ENCODE data around the gene SYNJ1. TPM values are rescaled to one million over a fixed set of nuclear protein-coding genes. Genes with fewer than 3 reads are reported as not detected.
"Not testable (repeated sequence)": the region's sequence is repeated elsewhere in the genome, so short reads cannot be mapped to it uniquely, and the experiment has no call there.

The SYNJ1 gene
- total and polyA plus RNA-seq, 4 donors = 8.0 to 27.4 (median 13.8) TPM

DNA sequence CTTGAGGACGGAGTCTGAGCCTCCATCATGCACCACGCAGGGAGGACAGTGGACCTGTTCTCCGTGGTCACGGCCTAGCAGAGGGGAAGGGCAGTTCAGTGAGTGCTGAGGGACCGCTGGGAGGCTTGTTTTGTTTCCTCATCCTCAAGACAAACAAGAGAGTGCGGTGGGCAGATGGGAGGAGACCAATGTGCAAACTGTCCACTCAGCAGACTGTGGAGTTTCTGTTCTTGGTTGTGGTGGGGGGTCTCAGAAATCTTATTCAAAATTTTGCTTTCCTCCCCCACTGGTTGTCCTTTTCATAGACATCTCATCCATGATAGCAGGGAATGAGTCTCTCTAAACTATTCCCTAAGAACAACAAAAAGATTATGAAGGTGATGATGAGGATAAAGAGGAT, 109.6 kb downstream of the SYNJ1 start:
- intact Hi-C loops (cut with DNase I); H3K4me1 ChIP-seq (ENCODE audit: control insufficient read depth in 1 of 2, insufficient read depth in 2 of 2, low read length in 2 of 2); H3K27ac ChIP-seq (ENCODE audit: low read depth in 1 of 2, low read length in 2 of 2); ATAC-seq (ENCODE audit: low FRiP score); H3K4me3 ChIP-seq (ENCODE audit: low read length in 2 of 2); H3K36me3 ChIP-seq (ENCODE audit: control insufficient read depth in 1 of 2, insufficient read depth in 2 of 2, low read length in 1 of 2); H3K27me3 ChIP-seq (ENCODE audit: control insufficient read depth in 1 of 2, insufficient read depth in 2 of 2, low read length in 1 of 2); H3K9me3 ChIP-seq (ENCODE audit: control insufficient read depth, low read length); DNase-seq: not testable (repeated sequence)
- 66% methylated on average over 6 of the region's 6 CpGs for WGBS, 2 donors

DNA sequence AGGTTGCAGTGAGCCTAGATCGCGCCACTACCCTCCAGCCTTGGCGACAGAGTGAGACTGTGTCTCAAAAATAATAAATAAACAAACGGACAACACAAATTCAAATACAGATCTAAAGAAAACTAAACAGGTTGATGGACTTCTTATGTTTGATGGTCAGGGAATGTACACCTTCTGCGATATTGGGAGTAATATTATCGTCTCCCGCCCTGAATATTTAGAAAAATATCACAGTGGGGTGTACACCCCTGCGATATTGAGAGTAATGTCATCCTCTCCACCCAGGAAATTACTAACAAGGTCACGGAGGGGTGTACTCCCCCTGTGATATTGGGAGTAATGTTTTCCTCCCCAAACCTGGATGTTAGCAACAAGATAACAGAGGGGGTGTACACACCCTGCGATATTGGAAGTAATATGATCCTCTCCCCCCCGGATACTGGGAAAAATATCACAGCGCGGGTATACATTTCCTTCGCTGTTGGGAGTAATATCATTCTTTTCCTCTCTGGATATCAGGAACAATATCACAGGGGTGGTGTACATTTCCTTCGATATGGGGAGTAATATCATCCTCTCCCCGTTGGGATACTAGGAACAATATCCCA, 114.3 kb downstream of the SYNJ1 start:
- H3K36me3 ChIP-seq (ENCODE audit: control insufficient read depth in 1 of 2, insufficient read depth in 2 of 2, low read length in 1 of 2) = no peaks in the 10 kb centered on the region
- H3K4me3 ChIP-seq (ENCODE audit: low read length in 2 of 2) = peak overlapping the region in 1 of 2 donors; percentile 88
- H3K4me1 ChIP-seq (ENCODE audit: control insufficient read depth in 1 of 2, insufficient read depth in 2 of 2, low read length in 2 of 2) = no peaks in the 10 kb centered on the region
- no peak for ATAC-seq (ENCODE audit: low FRiP score)
- H3K27ac ChIP-seq (ENCODE audit: low read depth in 1 of 2, low read length in 2 of 2) = peak overlapping the region in 1 of 2 donors; percentile 48
- WGBS, 2 donors = 71 to 75% methylated on average over 16 of the region's 16 CpGs
- H3K27me3 ChIP-seq (ENCODE audit: control insufficient read depth in 1 of 2, insufficient read depth in 2 of 2, low read length in 1 of 2) = no peaks in the 10 kb centered on the region
- intact Hi-C loops (cut with DNase I) = no loop called here
- no peak for DNase-seq
- no peaks in the 10 kb centered on the region for H3K9me3 ChIP-seq (ENCODE audit: control insufficient read depth, low read length)

DNA sequence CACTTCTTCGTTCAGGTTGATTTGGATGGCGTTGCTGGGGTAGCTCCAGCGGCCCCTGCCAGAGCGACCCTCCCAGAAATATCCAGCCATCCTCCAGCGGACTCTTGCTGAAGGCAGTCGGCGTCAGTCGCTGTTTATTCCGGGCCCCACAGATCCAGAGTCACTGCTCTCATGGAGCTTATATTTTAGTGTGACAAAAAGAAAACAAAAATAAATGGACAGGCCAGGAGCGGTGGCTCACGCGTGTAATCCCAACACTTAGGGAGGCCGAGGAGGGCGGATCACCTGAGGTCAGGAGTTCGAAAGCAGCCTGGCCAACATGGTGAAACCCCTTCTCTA, 114.8 kb downstream of the SYNJ1 start:
- no peaks in the 10 kb centered on the region for H3K4me1 ChIP-seq (ENCODE audit: control insufficient read depth in 1 of 2, insufficient read depth in 2 of 2, low read length in 2 of 2)
- DNase-seq = no peak
- peak overlapping the region; percentile 1 to 88 for H3K4me3 ChIP-seq (ENCODE audit: low read length in 2 of 2)
- peak; percentile 25 for ATAC-seq (ENCODE audit: low FRiP score)
- H3K27ac ChIP-seq (ENCODE audit: low read depth in 1 of 2, low read length in 2 of 2) = peak overlapping the region; percentile 7 to 48
- WGBS, 2 donors = 3% methylated on average over 15 of the region's 15 CpGs
- H3K9me3 ChIP-seq (ENCODE audit: control insufficient read depth, low read length) = no peaks in the 10 kb centered on the region
- no peaks in the 10 kb centered on the region for H3K36me3 ChIP-seq (ENCODE audit: control insufficient read depth in 1 of 2, insufficient read depth in 2 of 2, low read length in 1 of 2)
- no peaks in the 10 kb centered on the region for H3K27me3 ChIP-seq (ENCODE audit: control insufficient read depth in 1 of 2, insufficient read depth in 2 of 2, low read length in 1 of 2)
- intact Hi-C loops (cut with DNase I) = no loop called here

DNA sequence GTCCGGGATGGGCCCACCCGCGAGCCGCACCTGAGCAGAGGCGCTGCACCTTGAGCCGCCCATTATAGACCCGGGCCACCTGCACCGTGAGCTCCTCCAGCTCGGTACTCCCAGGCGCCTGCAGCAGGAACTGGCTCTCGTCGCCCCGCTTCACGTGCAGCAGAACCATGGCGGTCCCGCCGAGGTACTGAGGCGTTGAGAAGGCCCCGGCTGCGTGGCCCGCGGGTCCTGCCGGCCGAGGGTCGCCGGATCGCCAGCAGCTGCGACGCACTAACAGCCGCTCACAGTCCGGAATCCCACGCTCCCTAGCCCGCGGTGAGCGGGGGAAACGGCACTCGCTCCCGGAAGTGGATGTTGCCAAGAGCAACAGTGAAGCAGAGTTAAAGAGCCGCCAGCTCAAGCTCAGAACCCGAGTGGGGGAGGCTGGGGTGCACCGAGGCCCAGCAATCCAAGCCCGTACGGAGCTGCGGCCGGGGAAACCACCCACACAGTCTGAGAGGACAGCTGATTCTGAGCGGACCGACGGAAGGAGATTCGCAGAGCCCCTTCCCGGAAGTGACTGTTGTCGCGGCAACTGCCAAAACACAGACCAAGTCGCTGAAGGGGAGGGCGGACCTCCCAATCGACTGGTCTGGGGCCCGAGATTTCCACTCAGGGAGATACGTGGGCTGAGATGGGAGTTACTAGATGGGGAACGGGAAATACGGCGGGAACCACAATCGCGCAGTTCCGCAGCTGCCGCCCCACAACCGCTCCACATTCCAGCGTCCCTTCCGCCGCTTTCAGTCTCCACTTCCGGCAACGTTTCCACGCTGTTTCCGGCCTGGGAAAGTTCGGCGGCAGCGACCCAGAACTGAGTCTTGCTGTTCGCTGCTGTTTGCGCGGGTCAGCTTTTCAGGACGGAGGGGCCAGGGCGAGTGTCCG, 115.5 kb downstream of the SYNJ1 start, which contains the start of gene CFAP298:
Gene CFAP298 (minus strand): TSS at position 303 of the 924 bp plus-strand sequence. CDS start 134 bp downstream, at position 169.
- H3K27me3 ChIP-seq (ENCODE audit: control insufficient read depth in 1 of 2, insufficient read depth in 2 of 2, low read length in 1 of 2) = no peaks in the 10 kb centered on the region

DNA sequence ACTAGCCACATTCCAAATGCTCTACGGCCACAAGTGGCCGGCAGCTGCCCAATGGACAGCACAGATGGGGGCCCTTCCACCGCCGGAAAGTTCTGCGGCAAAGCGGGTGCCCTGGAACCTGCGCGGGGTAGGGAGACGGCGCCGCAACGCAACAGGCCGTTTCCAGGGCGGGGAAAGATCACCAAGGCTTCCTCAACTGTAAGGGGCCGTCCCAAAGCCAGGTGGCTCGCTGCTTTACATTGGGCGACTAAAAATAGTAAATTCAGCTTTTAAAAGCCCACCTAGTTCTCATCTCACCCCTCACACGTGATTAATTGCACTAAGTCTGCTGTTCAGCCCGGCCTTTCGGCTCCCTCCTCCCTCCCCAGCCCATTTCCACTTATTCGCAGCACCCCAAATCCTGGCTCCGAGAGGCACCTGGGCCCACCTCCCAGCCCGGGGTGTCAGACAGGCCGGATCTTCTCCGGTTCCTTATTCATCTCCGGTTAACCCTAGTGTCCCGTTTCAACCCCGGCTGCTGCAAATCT, 116.3 kb downstream of the SYNJ1 start:
- intact Hi-C loops (cut with DNase I) = no loop called here
- DNase-seq (peak in 1 of 2 donors; percentile 59), ATAC-seq (ENCODE audit: low FRiP score) (peak; percentile 51)

More for the DNA sequence above, 115.5 kb downstream of the SYNJ1 start, which contains the start of gene CFAP298:
- ATAC-seq (ENCODE audit: low FRiP score) = peak; percentile 96
- 0% methylated on average over 81 of the region's 81 CpGs for WGBS, 2 donors
- intact Hi-C loops (cut with DNase I) = no loop called here
- peak; percentile 93 to 94 for DNase-seq
- Histone ChIP-seq H3K36me3 (ENCODE audit: control insufficient read depth in 1 of 2, insufficient read depth in 2 of 2, low read length in 1 of 2) (no peaks in the 10 kb centered on the region), H3K4me3 (ENCODE audit: low read length in 2 of 2) (peak within 1 kb of the TSS; percentile 58 to 88), H3K4me1 (ENCODE audit: control insufficient read depth in 1 of 2, insufficient read depth in 2 of 2, low read length in 2 of 2) (no peaks in the 10 kb centered on the region), H3K9me3 (ENCODE audit: control insufficient read depth, low read length) (no peaks in the 10 kb centered on the region), H3K27ac (ENCODE audit: low read depth in 1 of 2, low read length in 2 of 2) (peak within 1 kb of the TSS; percentile 7 to 77)

DNA sequence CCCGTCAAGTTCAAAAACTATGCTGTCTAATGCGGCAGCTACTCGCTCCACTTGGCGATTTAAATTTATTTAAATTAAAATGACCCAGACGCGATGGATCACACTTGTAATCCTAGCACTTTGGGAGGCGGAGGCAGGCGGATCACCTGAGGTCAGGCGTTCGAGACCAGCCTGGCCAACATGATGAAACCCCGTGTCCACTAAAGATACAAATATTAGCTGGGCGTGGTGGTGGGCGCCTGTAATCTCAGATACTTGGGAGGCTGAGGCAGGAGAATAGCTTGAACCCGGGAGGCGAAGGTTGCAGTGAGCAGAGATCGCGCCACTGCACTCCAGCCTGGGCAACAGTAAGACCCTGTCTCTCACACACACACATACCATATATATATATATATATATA, 116.9 kb downstream of the SYNJ1 start:
- H3K9me3 ChIP-seq (ENCODE audit: control insufficient read depth, low read length); ATAC-seq (ENCODE audit: low FRiP score); DNase-seq; H3K36me3 ChIP-seq (ENCODE audit: control insufficient read depth in 1 of 2, insufficient read depth in 2 of 2, low read length in 1 of 2); H3K4me1 ChIP-seq (ENCODE audit: control insufficient read depth in 1 of 2, insufficient read depth in 2 of 2, low read length in 2 of 2); intact Hi-C loops (cut with DNase I); H3K27ac ChIP-seq (ENCODE audit: low read depth in 1 of 2, low read length in 2 of 2); H3K4me3 ChIP-seq (ENCODE audit: low read length in 2 of 2); H3K27me3 ChIP-seq (ENCODE audit: control insufficient read depth in 1 of 2, insufficient read depth in 2 of 2, low read length in 1 of 2): not testable (repeated sequence)
- 75 to 83% methylated on average over 17 of the region's 17 CpGs for WGBS, 2 donors

More for the DNA sequence above, 116.3 kb downstream of the SYNJ1 start:
- H3K9me3 ChIP-seq (ENCODE audit: control insufficient read depth, low read length) = no peaks in the 10 kb centered on the region
- H3K27me3 ChIP-seq (ENCODE audit: control insufficient read depth in 1 of 2, insufficient read depth in 2 of 2, low read length in 1 of 2) = no peaks in the 10 kb centered on the region
- H3K4me1 ChIP-seq (ENCODE audit: control insufficient read depth in 1 of 2, insufficient read depth in 2 of 2, low read length in 2 of 2) = no peaks in the 10 kb centered on the region
- 0 to 1% methylated on average over 28 of the region's 28 CpGs for WGBS, 2 donors
- H3K27ac ChIP-seq (ENCODE audit: low read depth in 1 of 2, low read length in 2 of 2) = peak overlapping the region in 1 of 2 donors; percentile 77
- H3K36me3 ChIP-seq (ENCODE audit: control insufficient read depth in 1 of 2, insufficient read depth in 2 of 2, low read length in 1 of 2) = no peaks in the 10 kb centered on the region
- peak overlapping the region; percentile 58 to 88 for H3K4me3 ChIP-seq (ENCODE audit: low read length in 2 of 2)

DNA sequence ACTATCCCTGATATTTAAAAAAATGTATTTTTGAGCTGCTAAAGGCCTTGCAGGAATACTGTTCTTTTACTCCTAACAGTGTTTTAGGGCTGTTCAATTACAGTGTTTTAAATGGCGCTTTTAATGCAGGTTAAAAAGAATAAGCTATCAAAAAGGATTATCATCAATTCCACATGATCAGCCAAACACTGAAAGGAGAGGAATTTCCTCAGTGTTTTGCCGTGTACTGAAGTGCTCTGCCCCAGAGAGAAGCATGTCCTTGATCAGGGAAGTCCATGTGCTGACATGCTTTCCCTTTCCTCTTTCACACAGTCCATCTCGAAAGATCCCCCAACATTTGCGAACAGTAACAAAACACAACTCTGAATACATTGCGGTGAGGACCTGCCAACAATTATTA, 119.0 kb downstream of the SYNJ1 start:
- Histone ChIP-seq H3K9me3 (ENCODE audit: control insufficient read depth, low read length) (no peaks in the 10 kb centered on the region), H3K4me1 (ENCODE audit: control insufficient read depth in 1 of 2, insufficient read depth in 2 of 2, low read length in 2 of 2) (no peaks in the 10 kb centered on the region), H3K4me3 (ENCODE audit: low read length in 2 of 2) (no peak overlapping the region), H3K36me3 (ENCODE audit: control insufficient read depth in 1 of 2, insufficient read depth in 2 of 2, low read length in 1 of 2) (peaks cover 0 to 7% of the 10 kb centered on the region in 2 donors), H3K27me3 (ENCODE audit: control insufficient read depth in 1 of 2, insufficient read depth in 2 of 2, low read length in 1 of 2) (no peaks in the 10 kb centered on the region), H3K27ac (ENCODE audit: low read depth in 1 of 2, low read length in 2 of 2) (no peak overlapping the region)
- DNase-seq (no peak), ATAC-seq (ENCODE audit: low FRiP score) (no peak)
- WGBS, 2 donors = 85 to 88% methylated on average over 5 of the region's 5 CpGs
- intact Hi-C loops (cut with DNase I) = loop anchor here in 1 of 2 donors (10.0 kb wide), 2 partner anchors 274 to 744 kb away; no protein-coding TSS in a partner anchor

DNA sequence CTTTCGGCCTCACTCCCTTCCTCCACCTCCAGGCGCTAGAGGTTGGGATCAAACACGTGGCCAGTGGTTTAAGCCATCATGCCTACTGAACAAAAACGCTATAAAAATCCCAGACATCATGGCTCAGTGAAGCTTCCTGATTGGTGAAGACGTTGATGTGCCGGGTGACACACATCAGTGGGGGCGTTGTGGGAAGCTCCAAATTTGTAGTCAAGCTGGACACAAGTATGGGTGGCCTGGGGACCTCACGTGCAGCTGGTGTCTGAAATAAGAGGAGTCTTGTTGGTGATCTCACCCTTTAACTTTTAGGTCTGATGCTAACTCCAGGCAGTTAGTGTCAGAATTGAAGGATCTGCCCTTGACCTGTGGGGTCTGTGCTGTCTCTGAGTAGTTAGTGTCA, 122.3 kb downstream of the SYNJ1 start:
- ATAC-seq (ENCODE audit: low FRiP score) = no peak
- no peaks in the 10 kb centered on the region for H3K4me1 ChIP-seq (ENCODE audit: control insufficient read depth in 1 of 2, insufficient read depth in 2 of 2, low read length in 2 of 2)
- H3K27ac ChIP-seq (ENCODE audit: low read depth in 1 of 2, low read length in 2 of 2) = no peak overlapping the region
- H3K36me3 ChIP-seq (ENCODE audit: control insufficient read depth in 1 of 2, insufficient read depth in 2 of 2, low read length in 1 of 2) = peaks cover 6 to 7% of the 10 kb centered on the region in 2 donors
- DNase-seq = no peak
- H3K9me3 ChIP-seq (ENCODE audit: control insufficient read depth, low read length) = no peaks in the 10 kb centered on the region
- H3K27me3 ChIP-seq (ENCODE audit: control insufficient read depth in 1 of 2, insufficient read depth in 2 of 2, low read length in 1 of 2) = no peaks in the 10 kb centered on the region
- no peak overlapping the region for H3K4me3 ChIP-seq (ENCODE audit: low read length in 2 of 2)
- intact Hi-C loops (cut with DNase I) = loop anchor here in 1 of 2 donors (10.0 kb wide), 2 partner anchors 271 to 741 kb away; no protein-coding TSS in a partner anchor
- 78 to 81% methylated on average over 8 of the region's 8 CpGs for WGBS, 2 donors
